Epithelial cell of esophagus (primary cell): ENCODE measurements around the gene GID4.

Source experiments
- DNase-seq: peaks from one replicate; pipeline ENCODE4 v3.0.0; 2010; ENCODE audit warnings: low read depth
- H3K4me3 ChIP-seq: 2 replicates; pipeline ENCODE4 v1.5.1; 2011; ENCODE audit warnings: mild to moderate bottlenecking, low read length, control low read depth
- TF ChIP-seq, protein P1 (sequence below): IDR thresholded peaks from 2 replicates; pipeline ENCODE4 v1.5.1; 2011; ENCODE audit warnings: low read depth, mild to moderate bottlenecking, low read length, control low read depth, inconsistent platforms; ENCODE audit not compliant: insufficient read depth; ENCODE audit errors: missing control alignments

The GID4 gene

GRCh38 chr17:17998934-17999333 lies 40.3 kb upstream of the GID4 start:
- no peak for DNase-seq
- no peak overlapping the region for H3K4me3 ChIP-seq
- TF ChIP-seq, protein P1, sequence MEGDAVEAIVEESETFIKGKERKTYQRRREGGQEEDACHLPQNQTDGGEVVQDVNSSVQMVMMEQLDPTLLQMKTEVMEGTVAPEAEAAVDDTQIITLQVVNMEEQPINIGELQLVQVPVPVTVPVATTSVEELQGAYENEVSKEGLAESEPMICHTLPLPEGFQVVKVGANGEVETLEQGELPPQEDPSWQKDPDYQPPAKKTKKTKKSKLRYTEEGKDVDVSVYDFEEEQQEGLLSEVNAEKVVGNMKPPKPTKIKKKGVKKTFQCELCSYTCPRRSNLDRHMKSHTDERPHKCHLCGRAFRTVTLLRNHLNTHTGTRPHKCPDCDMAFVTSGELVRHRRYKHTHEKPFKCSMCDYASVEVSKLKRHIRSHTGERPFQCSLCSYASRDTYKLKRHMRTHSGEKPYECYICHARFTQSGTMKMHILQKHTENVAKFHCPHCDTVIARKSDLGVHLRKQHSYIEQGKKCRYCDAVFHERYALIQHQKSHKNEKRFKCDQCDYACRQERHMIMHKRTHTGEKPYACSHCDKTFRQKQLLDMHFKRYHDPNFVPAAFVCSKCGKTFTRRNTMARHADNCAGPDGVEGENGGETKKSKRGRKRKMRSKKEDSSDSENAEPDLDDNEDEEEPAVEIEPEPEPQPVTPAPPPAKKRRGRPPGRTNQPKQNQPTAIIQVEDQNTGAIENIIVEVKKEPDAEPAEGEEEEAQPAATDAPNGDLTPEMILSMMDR = no peak

GRCh38 chr17:17999364-18000029 lies 39.7 kb upstream of the GID4 start:
- peak; percentile 37 for DNase-seq
- TF ChIP-seq, protein P1 = no peak
- H3K4me3 ChIP-seq = no peak overlapping the region

GRCh38 chr17:18000030-18000408 lies 39.2 kb upstream of the GID4 start:
- no peak for DNase-seq
- H3K4me3 ChIP-seq = no peak overlapping the region
- TF ChIP-seq, protein P1 = no peak

GRCh38 chr17:18002171-18002570 lies 37.0 kb upstream of the GID4 start:
- H3K4me3 ChIP-seq = no peak overlapping the region
- DNase-seq = no peak
- TF ChIP-seq, protein P1 = no peak

- TF ChIP-seq, protein P1 = no peak
- H3K4me3 ChIP-seq = no peak overlapping the region
- no peak for DNase-seq
Observed at GRCh38 chr17:18004345-18004744, 34.9 kb upstream of the GID4 start.

- no peak overlapping the region for H3K4me3 ChIP-seq
- TF ChIP-seq, protein P1 = peak; percentile 50
- no peak for DNase-seq
Observed at GRCh38 chr17:18004884-18005305, 34.3 kb upstream of the GID4 start.

DNA sequence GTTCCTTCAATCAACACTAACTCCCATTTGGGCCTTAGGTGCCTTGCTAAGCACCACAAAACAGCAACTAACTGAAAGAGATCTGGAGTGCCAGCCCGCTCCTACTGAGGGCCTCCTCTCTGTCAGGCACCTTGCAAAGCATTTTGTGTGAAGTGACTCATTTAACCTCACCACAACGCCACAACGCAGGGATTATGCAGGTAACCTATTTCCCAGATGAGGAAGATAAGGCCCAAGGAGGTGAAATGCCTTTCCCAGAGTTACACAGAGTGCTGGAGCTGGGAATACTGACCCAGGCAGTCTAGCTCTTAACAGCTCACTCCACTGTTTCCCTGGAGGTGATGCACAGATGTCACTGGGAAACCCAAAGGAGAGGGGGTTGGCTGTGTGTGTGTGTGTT lies 33.7 kb upstream of the GID4 start:
- TF ChIP-seq, protein P1 = no peak
- no peak for DNase-seq
- no peak overlapping the region for H3K4me3 ChIP-seq
